T-cell (primary cell): Measurements from ENCODE around the gene ABCG1. TPM values are rescaled to one million over a fixed set of nuclear protein-coding genes. Genes with fewer than 3 reads are reported as not detected.
"Not testable (repeated sequence)": the region's sequence is repeated elsewhere in the genome, so short reads cannot be mapped to it uniquely, and the experiment has no call there.

Experiments used
- ATAC-seq, 4 experiments: fragments of 200-7000 bp in 3 of 4; fragments of 150-1000 bp in 1 of 4; cut with Tn5 transposase; replicated peaks in 1 of 4; 1 replicate in 3 of 4; 2 replicates in 1 of 4; pipeline ENCODE4 v1.10.0; 2021; ENCODE audit warnings: moderate library complexity in 3 of 4, mild to moderate bottlenecking in 2 of 4, moderate number of reproducible peaks in 1 of 4
- CTCF ChIA-PET, 2 donors: fragments of 300-600 bp; sonication (Branson Sonifier 250); formaldehyde crosslinking; loops; one replicate each; lab custom pipeline; 2022; ENCODE audit warnings: antibody characterized with exemption in 2 of 2; lab: Charles Lee
- POLR2A ChIA-PET, 2 donors: fragments of 300-600 bp; sonication (Branson Sonifier 250); formaldehyde crosslinking; loops; one replicate each; lab custom pipeline; 2022; ENCODE audit warnings: antibody characterized with exemption in 2 of 2; lab: Charles Lee
- DNase-seq, 35 experiments: peaks; one replicate each; pipeline versions ENCODE4 v3.0.0 to v3.0.0-alpha.2; 2013 to 2023
- H3K27ac ChIP-seq: one replicate; pipeline ENCODE4 v1.5.1; 2013; ENCODE audit warnings: low read length
- H3K27me3 ChIP-seq, 2 experiments: replicated peaks in 1 of 2; 1 replicate in 1 of 2; 2 replicates in 1 of 2; pipeline versions ENCODE4 v1.6.1 to v1.7.0; 2013; ENCODE audit warnings: low read length in 1 of 2, mixed read lengths in 1 of 2; ENCODE audit not compliant: control insufficient read depth in 2 of 2, insufficient read depth in 2 of 2; ENCODE audit errors: extremely low read depth in 1 of 2
- H3K36me3 ChIP-seq, 2 donors: 1 replicate in 1 of 2; 2 replicates in 1 of 2; pipeline versions ENCODE4 v1.6.1 to v1.7.0; 2013; ENCODE audit warnings: low read length in 1 of 2; ENCODE audit not compliant: control insufficient read depth in 2 of 2, insufficient read depth in 1 of 2; ENCODE audit errors: extremely low read depth in 1 of 2
- H3K4me1 ChIP-seq, 2 experiments: 1 replicate in 1 of 2; 2 replicates in 1 of 2; pipeline versions ENCODE4 v1.6.1 to v1.7.0; 2013; ENCODE audit warnings: low read length in 2 of 2, mixed read lengths in 1 of 2; ENCODE audit not compliant: insufficient read depth in 2 of 2, control insufficient read depth in 1 of 2; ENCODE audit errors: extremely low read depth in 1 of 2
- H3K4me3 ChIP-seq, 2 donors: 1 replicate in 1 of 2; 2 replicates in 1 of 2; pipeline versions ENCODE4 v1.5.1 to v1.7.0; 2013; ENCODE audit warnings: mild to moderate bottlenecking in 2 of 2, low read length in 1 of 2, moderate library complexity in 1 of 2; ENCODE audit not compliant: control insufficient read depth in 1 of 2; ENCODE audit errors: extremely low read depth in 1 of 2
- H3K9me3 ChIP-seq: 2 replicates; pipeline ENCODE4 v1.7.0; 2013
- H3K27ac Mint-ChIP-seq, 2 donors: one replicate each; pipeline ENCODE4 v1.8.0; 2020 to 2021; ENCODE audit warnings: mild to moderate bottlenecking in 2 of 2, mixed read lengths in 2 of 2
- H3K27me3 Mint-ChIP-seq, 2 donors: one replicate each; pipeline ENCODE4 v1.8.0; 2021 to 2022; ENCODE audit warnings: mixed read lengths in 2 of 2
- H3K36me3 Mint-ChIP-seq: one replicate; pipeline ENCODE4 v1.8.0; 2021; ENCODE audit warnings: mixed read lengths
- H3K4me1 Mint-ChIP-seq, 3 donors: one replicate each; pipeline ENCODE4 v1.8.0; 2020 to 2022; ENCODE audit warnings: mixed read lengths in 3 of 3, mild to moderate bottlenecking in 1 of 3
- H3K4me3 Mint-ChIP-seq, 3 donors: one replicate each; pipeline ENCODE4 v1.8.0; 2020 to 2022; ENCODE audit warnings: mild to moderate bottlenecking in 3 of 3, mixed read lengths in 3 of 3, moderate library complexity in 3 of 3
- H3K9me3 Mint-ChIP-seq, 3 donors: one replicate each; pipeline ENCODE4 v1.8.0; 2020 to 2022; ENCODE audit warnings: mixed read lengths in 3 of 3
- whole genome bisulfite sequencing: methylation state at CpG from one replicate; pipeline ENCODE4 v1.1.5; 2013; ENCODE audit warnings: missing lambda C conversion rate; ENCODE audit not compliant: insufficient coverage; 5-methylcytosine and 5-hydroxymethylcytosine counted together
- total RNA-seq, 35 experiments: library from RNA in 6 of 35; stranded (reverse) in 6 of 35; fragments of 120-200 nt in 1 of 35; gene quantifications; one replicate each; pipeline versions ENCODE4 v1.2.1 to v1.2.4 and lab custom pipeline; 2013 to 2026

ABCG1 gene
- total RNA-seq, 5 donors from 2014 or later (not counting 1 experiment from before 2014, with no cell fraction given) = 4.1 to 51.1 (median 6.2) TPM

DNA sequence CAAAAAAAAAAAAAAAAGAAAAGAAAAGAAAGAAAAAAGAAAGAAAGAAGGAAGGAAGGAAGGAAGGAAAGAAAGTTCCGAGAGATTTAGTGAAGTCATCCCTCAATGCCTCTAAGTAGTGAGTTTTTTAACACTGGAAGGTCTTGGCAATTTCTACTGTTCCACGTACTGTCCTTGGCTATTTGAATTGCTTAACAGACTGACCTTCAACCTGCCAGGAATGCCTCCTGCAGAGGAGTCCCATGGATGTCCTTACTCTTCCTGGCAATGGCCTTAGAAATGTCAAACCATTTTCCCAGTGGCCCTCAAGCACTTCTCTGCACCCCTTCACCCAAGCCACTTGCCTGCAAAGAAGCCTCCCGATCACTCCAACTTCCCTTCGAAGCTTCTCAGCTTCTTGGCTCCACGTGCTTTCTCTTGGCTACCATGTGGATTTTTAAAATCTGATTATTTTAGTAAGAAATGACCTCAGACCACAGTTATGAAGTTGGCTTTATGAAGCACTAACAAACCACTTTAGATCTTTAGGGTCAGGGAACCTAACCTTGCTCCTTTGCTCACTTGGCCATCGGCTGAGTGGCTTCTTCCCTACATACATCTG lies 43.7 kb upstream of the ABCG1 start:
- Mint-ChIP-seq H3K4me3 (no peak overlapping the region), H3K27ac (no peak overlapping the region), H3K9me3 (no peaks in the 10 kb centered on the region), H3K36me3 (no peaks in the 10 kb centered on the region), H3K4me1 (peaks cover 0 to 2% (median under 1%) of the 10 kb centered on the region in 3 donors), H3K27me3 (no peaks in the 10 kb centered on the region)
- no peak for DNase-seq
- Histone ChIP-seq H3K4me3 (no peak overlapping the region), H3K27ac (no peak overlapping the region), H3K4me1 (no peaks in the 10 kb centered on the region), H3K9me3 (no peaks in the 10 kb centered on the region), H3K27me3 (peaks cover 0 to 6% of the 10 kb centered on the region in 2 experiments), H3K36me3 (no peaks in the 10 kb centered on the region)
- ChIA-PET CTCF (no interaction called here), POLR2A (interaction anchor here in 1 of 2 donors (0.6 kb wide), 1 partner anchor 42 kb away, joined by 4 read pairs; no protein-coding TSS in a partner anchor)
- WGBS = 93% methylated on average over 3 of the region's 6 CpGs
- ATAC-seq = no peak

DNA sequence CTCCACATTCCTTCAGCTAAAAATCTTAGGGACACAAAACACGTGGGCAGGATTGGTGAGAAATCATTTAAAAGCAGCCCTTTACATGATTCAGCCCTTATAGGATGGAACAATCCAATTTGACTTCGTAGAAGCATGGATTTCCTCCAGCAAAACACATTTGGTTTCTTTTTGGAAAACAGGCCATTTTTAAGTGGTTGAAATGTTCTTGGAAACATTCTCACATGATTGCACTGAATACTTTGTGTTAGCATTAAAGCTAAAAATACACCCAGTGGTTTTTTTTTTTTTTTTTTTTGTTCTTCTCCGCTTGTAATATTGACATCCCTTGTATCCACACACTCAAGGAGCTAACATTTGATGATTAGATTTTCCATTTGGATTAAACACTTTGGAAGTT lies 42.1 kb upstream of the ABCG1 start:
- H3K27me3 ChIP-seq = peaks cover 0 to 6% of the 10 kb centered on the region in 2 experiments
- no peak overlapping the region for H3K4me3 ChIP-seq
- H3K36me3 ChIP-seq = no peaks in the 10 kb centered on the region
- H3K4me3 Mint-ChIP-seq = no peak overlapping the region
- H3K36me3 Mint-ChIP-seq = no peaks in the 10 kb centered on the region
- DNase-seq (no peak), ATAC-seq (no peak)
- no peaks in the 10 kb centered on the region for H3K4me1 Mint-ChIP-seq
- H3K27ac ChIP-seq = no peak overlapping the region
- ChIA-PET CTCF (interaction anchor here (0.6 to 1.3 kb wide), 4 partner anchors 12 to 885 kb away, joined by 3 to 4 read pairs (median 4); no protein-coding TSS in a partner anchor), POLR2A (interaction anchor here in 1 of 2 donors (0.6 kb wide), 1 partner anchor 86 kb away, joined by 3 read pairs; no protein-coding TSS in a partner anchor)
- no peaks in the 10 kb centered on the region for H3K27me3 Mint-ChIP-seq
- H3K4me1 ChIP-seq = no peaks in the 10 kb centered on the region
- H3K27ac Mint-ChIP-seq = no peak overlapping the region
- H3K9me3 Mint-ChIP-seq = no peaks in the 10 kb centered on the region
- WGBS = 67% methylated on average over 1 of the region's 3 CpGs
- no peaks in the 10 kb centered on the region for H3K9me3 ChIP-seq

DNA sequence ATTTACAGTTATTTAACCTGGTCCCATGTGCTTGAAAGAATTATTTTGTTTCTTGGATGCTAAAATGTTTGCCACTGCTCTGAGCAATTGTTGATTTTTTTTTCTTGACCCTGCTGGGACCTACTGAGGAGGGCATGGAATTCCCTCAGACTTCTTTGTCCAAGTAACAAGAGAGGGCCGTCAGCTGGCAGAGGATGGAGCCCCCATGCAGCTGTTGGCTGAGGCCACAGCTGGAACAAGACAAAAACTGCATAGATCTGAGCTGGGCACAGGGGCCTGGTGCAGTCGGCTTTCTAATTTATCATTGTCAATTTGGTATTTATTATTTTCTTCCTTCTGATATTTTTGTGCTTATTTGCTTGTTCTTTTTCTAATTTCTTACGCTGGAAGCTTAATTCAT lies 39.6 kb upstream of the ABCG1 start:
- ATAC-seq = no peak
- Mint-ChIP-seq H3K4me1 (no peaks in the 10 kb centered on the region), H3K27ac (no peak overlapping the region), H3K36me3 (no peaks in the 10 kb centered on the region), H3K4me3 (no peak overlapping the region), H3K9me3 (no peaks in the 10 kb centered on the region), H3K27me3 (no peaks in the 10 kb centered on the region)
- H3K4me3 ChIP-seq = no peak overlapping the region
- H3K36me3 ChIP-seq = no peaks in the 10 kb centered on the region
- 75% methylated on average over 1 of the region's 3 CpGs for WGBS
- H3K27ac ChIP-seq = no peak overlapping the region
- H3K27me3 ChIP-seq = peaks cover 0 to 6% of the 10 kb centered on the region in 2 experiments
- H3K4me1 ChIP-seq = peaks cover 3 to 16% of the 10 kb centered on the region in 2 experiments
- H3K9me3 ChIP-seq = no peaks in the 10 kb centered on the region
- POLR2A ChIA-PET = no interaction called here
- no peak for DNase-seq
- CTCF ChIA-PET = interaction anchor here in 1 of 2 donors (0.7 kb wide), 1 partner anchor 356 kb away, joined by 3 read pairs; no protein-coding TSS in a partner anchor

DNA sequence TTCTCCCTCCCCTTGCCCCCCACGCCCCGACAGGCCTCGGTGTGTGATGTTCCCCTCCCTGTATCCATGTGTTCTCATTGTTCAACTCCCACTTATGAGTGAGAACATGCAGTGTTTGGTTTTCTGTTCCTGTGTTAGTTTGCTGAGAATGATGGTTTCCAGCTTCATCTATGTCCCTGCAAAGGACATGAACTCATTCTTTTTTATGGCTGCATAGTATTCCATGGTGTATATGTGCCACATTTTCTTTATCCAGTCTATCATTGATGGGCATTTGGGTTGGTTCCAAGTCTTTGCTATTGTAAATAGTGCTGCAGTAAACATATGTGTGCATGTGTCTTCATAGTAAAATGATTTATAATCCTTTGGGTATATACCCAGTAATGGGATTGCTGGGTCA lies 38.9 kb upstream of the ABCG1 start:
- H3K27ac ChIP-seq, H3K27me3 ChIP-seq, H3K4me1 Mint-ChIP-seq, POLR2A ChIA-PET, H3K27me3 Mint-ChIP-seq, DNase-seq, H3K4me3 ChIP-seq, ATAC-seq, H3K36me3 Mint-ChIP-seq, H3K9me3 Mint-ChIP-seq, H3K27ac Mint-ChIP-seq, H3K4me3 Mint-ChIP-seq, H3K36me3 ChIP-seq, H3K9me3 ChIP-seq: not testable (repeated sequence)
- WGBS = no CpG with 5 or more reads among the region's 3 CpGs
- H3K4me1 ChIP-seq = peaks cover 5 to 23% of the 10 kb centered on the region in 2 experiments
- CTCF ChIA-PET = interaction anchor here in 1 of 2 donors (0.7 kb wide), 1 partner anchor 355 kb away, joined by 3 read pairs; no protein-coding TSS in a partner anchor

DNA sequence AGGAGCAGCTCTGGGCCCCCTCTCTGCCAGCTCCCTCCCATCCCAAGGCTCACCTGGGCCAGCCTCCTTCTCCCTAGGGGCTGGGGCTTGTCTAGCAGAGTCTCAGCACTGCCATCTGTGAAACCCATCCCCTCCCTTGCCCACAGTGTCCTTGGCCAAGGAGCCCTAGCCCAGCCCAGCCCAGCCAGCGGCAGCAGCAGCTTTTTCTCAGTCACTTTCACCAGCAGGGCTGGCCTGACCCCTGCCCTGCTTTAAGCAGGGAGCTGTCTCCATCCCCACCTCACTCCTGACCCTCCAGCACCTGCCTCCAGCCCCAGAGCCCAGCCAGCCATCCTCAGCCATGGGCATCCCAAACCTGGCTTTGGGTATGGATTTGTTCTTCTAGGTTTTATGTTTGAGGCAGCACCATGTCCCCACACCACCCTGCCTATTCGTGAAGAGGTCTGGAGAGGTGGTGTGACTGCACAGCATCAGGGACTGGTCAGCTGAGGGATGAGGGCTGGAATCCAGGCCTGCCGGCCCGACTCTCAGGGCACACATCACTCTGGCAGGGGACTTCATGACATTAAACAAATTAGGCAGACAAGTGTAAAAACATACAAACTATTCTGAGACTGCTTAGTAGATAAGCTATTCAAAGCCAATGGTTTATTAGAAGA lies 36.1 kb upstream of the ABCG1 start:
- POLR2A ChIA-PET = no interaction called here

DNA sequence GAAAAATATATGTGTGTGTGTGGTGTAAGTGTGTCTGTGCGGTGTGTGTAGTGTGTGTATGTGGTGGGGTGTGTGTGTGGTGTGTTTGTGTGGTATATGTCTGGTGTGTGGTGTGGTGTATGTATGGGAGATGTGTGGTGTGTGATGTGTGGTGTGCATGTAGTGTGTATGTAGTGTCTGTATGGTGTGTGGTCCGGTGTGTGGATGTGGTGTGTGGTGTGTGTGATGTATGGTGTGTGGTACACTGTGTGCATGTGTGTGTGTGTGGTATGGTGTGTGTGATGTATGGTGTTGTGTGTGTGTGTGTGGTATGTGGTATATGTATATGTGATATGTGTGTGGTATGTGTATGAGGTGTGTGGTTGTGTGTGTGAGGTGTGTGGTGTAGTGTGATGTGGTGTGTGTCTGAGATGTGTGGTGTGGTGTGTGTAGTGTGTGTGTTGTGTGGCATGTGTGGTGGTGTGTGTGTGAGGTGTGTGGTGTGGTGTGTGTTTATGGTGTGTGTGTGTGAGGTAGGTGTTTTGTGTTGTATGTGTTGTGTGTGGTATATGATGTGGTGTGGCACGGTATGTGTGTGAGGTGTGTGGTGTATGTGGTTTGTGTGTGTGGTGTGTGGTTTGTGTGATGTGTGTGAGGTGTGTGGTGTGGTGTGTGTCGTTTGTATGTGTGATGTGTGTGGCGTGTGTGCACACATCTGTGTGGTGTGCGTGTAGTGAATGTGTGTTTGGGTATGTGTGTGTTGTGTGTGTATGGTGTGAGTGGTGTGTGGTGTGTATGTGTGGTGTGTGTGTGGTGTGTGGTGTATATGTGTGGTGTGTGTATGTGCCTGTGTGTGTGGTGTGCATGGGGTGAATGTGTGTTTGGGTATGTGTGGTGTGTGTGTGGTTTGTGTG lies 35.3 kb upstream of the ABCG1 start:
- no peak for ATAC-seq
- no peak overlapping the region for H3K27ac Mint-ChIP-seq
- no peaks in the 10 kb centered on the region for H3K9me3 ChIP-seq
- no peaks in the 10 kb centered on the region for H3K36me3 Mint-ChIP-seq
- no peak overlapping the region for H3K4me3 ChIP-seq
- POLR2A ChIA-PET = no interaction called here
- H3K9me3 Mint-ChIP-seq = peaks cover 0 to 9% (median 0%) of the 10 kb centered on the region in 3 donors
- WGBS = 72% methylated on average over 4 of the region's 6 CpGs
- peaks cover 29 to 52% of the 10 kb centered on the region in 2 experiments for H3K4me1 ChIP-seq
- H3K4me3 Mint-ChIP-seq = no peak overlapping the region
- H3K4me1 Mint-ChIP-seq = peaks cover 38 to 40% (median 38%) of the 10 kb centered on the region in 3 donors
- CTCF ChIA-PET = interaction anchor here in 1 of 2 donors (1.4 kb wide), 1 partner anchor 36 kb away, joined by 4 read pairs; no protein-coding TSS in a partner anchor
- no peaks in the 10 kb centered on the region for H3K27me3 Mint-ChIP-seq
- no peaks in the 10 kb centered on the region for H3K36me3 ChIP-seq
- H3K27ac ChIP-seq = no peak overlapping the region
- no peak for DNase-seq
- peaks cover 0 to 2% of the 10 kb centered on the region in 2 experiments for H3K27me3 ChIP-seq

More for the DNA sequence above, 36.1 kb upstream of the ABCG1 start:
- Histone ChIP-seq H3K27me3 (peaks cover 0 to 2% of the 10 kb centered on the region in 2 experiments), H3K4me1 (peaks cover 26 to 44% of the 10 kb centered on the region in 2 experiments), H3K27ac (no peak overlapping the region), H3K4me3 (no peak overlapping the region), H3K36me3 (no peaks in the 10 kb centered on the region), H3K9me3 (no peaks in the 10 kb centered on the region)
- CTCF ChIA-PET = interaction anchor here in 1 of 2 donors (1.4 kb wide), 1 partner anchor 37 kb away, joined by 4 read pairs; no protein-coding TSS in a partner anchor
- WGBS = no CpG with 5 or more reads among the region's 4 CpGs
- no peaks in the 10 kb centered on the region for H3K27me3 Mint-ChIP-seq
- peaks cover 30 to 32% (median 31%) of the 10 kb centered on the region in 3 donors for H3K4me1 Mint-ChIP-seq
- no peaks in the 10 kb centered on the region for H3K36me3 Mint-ChIP-seq
- H3K9me3 Mint-ChIP-seq = peaks cover 0 to 9% (median 0%) of the 10 kb centered on the region in 3 donors
- no peak for ATAC-seq
- no peak for DNase-seq
- H3K27ac Mint-ChIP-seq = no peak overlapping the region
- no peak overlapping the region for H3K4me3 Mint-ChIP-seq
